ENCODE data around the gene CR1L. TPM values are rescaled to one million over a fixed set of nuclear protein-coding genes. Genes with fewer than 3 reads are reported as not detected.

Gene CR1L
- total and polyA plus RNA-seq, 2 experiments from 2014 or later: not detected

DNA sequence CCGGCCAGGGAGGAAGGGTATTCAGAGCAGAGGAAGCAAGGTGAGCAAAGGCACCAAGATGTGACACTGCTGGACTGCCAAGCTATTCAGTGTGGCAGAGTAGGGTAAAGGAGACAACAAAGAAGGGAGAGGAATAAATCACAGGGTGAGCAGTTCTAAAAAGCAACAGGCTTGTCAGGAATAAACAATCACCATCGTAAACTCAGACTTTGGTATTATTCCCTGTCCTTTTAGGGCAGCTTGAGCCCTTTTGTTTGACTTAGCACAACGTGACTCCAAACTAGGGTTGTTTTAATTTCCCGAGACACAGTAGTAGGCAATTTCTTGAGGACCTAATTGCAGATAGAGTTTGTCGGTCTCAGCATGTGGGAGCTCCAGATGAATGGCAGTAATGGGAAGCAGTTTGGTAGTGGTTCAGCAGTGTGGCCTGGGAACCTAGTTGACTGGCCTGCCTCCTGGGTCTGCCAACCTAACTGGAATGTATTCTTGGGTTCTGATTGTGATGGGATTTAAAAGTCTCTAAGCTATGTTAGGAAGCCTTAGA, 4.3 kb downstream of the CR1L start:
- no peak overlapping the region for H3K4me3 ChIP-seq
- DNase-seq (ENCODE audit: low spot score): no peak
- WGBS (ENCODE audit: low lambda C conversion rate, missing lambda C conversion rate): 29% methylated on average over 5 of the region's 5 CpGs
- peaks cover 6% of the 10 kb centered on the region for H3K4me1 ChIP-seq (ENCODE audit: insufficient read depth)
- H3K9me2 ChIP-seq (replicated peaks; ENCODE audit: insufficient read depth): no peaks in the 10 kb centered on the region
- H4K20me1 ChIP-seq (ENCODE audit: insufficient read depth, poor library complexity, severe bottlenecking): no peaks in the 10 kb centered on the region
- H2AFZ ChIP-seq: no peak overlapping the region
- H3K9me3 ChIP-seq (ENCODE audit: low read depth): no peaks in the 10 kb centered on the region
- H3K36me3 ChIP-seq (replicated peaks; ENCODE audit: insufficient read depth, low read depth): no peaks in the 10 kb centered on the region
- H3K27ac ChIP-seq: peak overlapping the region; percentile 42
- H3K4me2 ChIP-seq: peak overlapping the region; percentile 18
- H3K27me3 ChIP-seq: no peaks in the 10 kb centered on the region
- H3K79me2 ChIP-seq: no peaks in the 10 kb centered on the region
- TF ChIP-seq, protein P1, sequence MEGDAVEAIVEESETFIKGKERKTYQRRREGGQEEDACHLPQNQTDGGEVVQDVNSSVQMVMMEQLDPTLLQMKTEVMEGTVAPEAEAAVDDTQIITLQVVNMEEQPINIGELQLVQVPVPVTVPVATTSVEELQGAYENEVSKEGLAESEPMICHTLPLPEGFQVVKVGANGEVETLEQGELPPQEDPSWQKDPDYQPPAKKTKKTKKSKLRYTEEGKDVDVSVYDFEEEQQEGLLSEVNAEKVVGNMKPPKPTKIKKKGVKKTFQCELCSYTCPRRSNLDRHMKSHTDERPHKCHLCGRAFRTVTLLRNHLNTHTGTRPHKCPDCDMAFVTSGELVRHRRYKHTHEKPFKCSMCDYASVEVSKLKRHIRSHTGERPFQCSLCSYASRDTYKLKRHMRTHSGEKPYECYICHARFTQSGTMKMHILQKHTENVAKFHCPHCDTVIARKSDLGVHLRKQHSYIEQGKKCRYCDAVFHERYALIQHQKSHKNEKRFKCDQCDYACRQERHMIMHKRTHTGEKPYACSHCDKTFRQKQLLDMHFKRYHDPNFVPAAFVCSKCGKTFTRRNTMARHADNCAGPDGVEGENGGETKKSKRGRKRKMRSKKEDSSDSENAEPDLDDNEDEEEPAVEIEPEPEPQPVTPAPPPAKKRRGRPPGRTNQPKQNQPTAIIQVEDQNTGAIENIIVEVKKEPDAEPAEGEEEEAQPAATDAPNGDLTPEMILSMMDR (IDR thresholded peaks at IDR 0.05; ENCODE audit: poor library complexity): no peak
- TF ChIP-seq EZH2phosphoT487 (IDR thresholded peaks at IDR 0.05; ENCODE audit: low read depth, severe bottlenecking, unreplicated experiment): no peak
- no peak for TF ChIP-seq EZH2 (IDR thresholded peaks at IDR 0.05; ENCODE audit: borderline replicate concordance)

DNA sequence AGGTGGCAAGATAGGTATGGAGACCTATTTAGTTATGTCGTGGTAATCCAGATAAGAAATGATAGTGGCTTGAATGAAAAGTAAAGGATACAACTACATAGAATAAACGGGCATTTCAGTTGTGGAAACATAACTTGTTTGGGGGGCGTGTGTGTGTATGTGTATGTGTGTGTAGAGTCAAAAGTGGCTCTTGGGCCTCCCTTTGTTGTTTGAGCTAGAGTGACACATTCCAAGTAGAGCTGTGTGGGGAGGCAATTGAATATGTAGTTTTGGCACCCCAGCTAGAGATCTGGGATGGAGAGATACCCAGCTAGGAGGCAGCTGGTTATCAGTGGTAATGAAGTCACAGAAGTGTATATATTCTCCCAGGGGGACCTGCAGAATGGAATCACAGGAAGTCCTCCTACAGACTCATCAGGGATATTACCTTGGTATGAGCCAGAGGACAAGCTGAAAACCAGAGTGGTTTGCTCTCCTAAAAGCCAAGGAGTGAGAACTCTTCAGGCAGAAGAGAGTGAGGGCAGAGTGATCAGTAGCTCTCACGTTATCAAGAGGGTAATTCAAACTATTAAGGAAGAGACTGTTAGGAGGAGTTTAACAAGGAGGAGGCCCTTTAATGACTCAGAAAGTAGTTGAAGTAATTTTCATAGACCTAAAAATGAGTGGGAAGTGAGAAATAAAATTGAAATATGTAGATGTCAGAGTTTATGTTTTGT, 5.1 kb downstream of the CR1L start:
- Histone ChIP-seq H3K27ac (no peak overlapping the region), H3K4me1 (ENCODE audit: insufficient read depth) (peaks cover 6% of the 10 kb centered on the region), H3K9me3 (ENCODE audit: low read depth) (no peaks in the 10 kb centered on the region), H3K27me3 (no peaks in the 10 kb centered on the region), H3K4me2 (no peak overlapping the region), H4K20me1 (ENCODE audit: insufficient read depth, poor library complexity, severe bottlenecking) (no peaks in the 10 kb centered on the region), H3K4me3 (no peak overlapping the region), H3K9me2 (replicated peaks; ENCODE audit: insufficient read depth) (no peaks in the 10 kb centered on the region), H2AFZ (no peak overlapping the region), H3K36me3 (replicated peaks; ENCODE audit: insufficient read depth, low read depth) (no peaks in the 10 kb centered on the region), H3K79me2 (no peaks in the 10 kb centered on the region)
- DNase-seq (ENCODE audit: low spot score): no peak
- 86% methylated on average over 4 of the region's 4 CpGs for WGBS (ENCODE audit: low lambda C conversion rate, missing lambda C conversion rate)
- no peak for TF ChIP-seq EZH2phosphoT487 (IDR thresholded peaks at IDR 0.05; ENCODE audit: low read depth, severe bottlenecking, unreplicated experiment)
- TF ChIP-seq, protein P1 (IDR thresholded peaks at IDR 0.05; ENCODE audit: poor library complexity): no peak
- TF ChIP-seq EZH2 (IDR thresholded peaks at IDR 0.05; ENCODE audit: borderline replicate concordance): no peak

DNA sequence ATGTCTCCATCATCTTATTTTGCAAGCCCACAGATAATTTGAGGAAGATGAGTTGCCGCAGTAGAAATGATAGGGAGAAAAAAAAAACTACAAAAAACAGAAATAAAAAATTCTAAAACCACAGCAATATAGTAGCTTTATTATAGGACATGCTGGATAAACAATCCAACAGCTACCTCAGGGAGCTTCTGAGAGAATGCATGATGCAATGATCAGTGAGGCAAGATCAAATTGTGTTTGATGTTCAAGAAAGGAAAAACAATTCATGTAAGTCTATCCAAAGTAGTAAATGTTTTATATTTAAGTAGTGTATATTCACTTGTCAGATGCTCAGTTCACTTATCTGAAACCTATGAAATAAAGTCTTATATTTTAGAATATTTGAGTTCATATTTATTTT, 6.7 kb downstream of the CR1L start:
- TF ChIP-seq, protein P1 (IDR thresholded peaks at IDR 0.05; ENCODE audit: poor library complexity): no peak
- TF ChIP-seq EZH2phosphoT487 (IDR thresholded peaks at IDR 0.05; ENCODE audit: low read depth, severe bottlenecking, unreplicated experiment) (no peak), EZH2 (IDR thresholded peaks at IDR 0.05; ENCODE audit: borderline replicate concordance) (no peak)
- H3K4me3 ChIP-seq: no peak overlapping the region
- no peak for DNase-seq (ENCODE audit: low spot score)
- no peaks in the 10 kb centered on the region for H3K36me3 ChIP-seq (replicated peaks; ENCODE audit: insufficient read depth, low read depth)
- no peak overlapping the region for H2AFZ ChIP-seq
- no peak overlapping the region for H3K4me2 ChIP-seq
- no peaks in the 10 kb centered on the region for H3K9me3 ChIP-seq (ENCODE audit: low read depth)
- no peaks in the 10 kb centered on the region for H3K79me2 ChIP-seq
- peaks cover 6% of the 10 kb centered on the region for H3K4me1 ChIP-seq (ENCODE audit: insufficient read depth)
- no peaks in the 10 kb centered on the region for H3K9me2 ChIP-seq (replicated peaks; ENCODE audit: insufficient read depth)
- H3K27me3 ChIP-seq: no peaks in the 10 kb centered on the region
- 96% methylated on average over 1 of the region's 1 CpG for WGBS (ENCODE audit: low lambda C conversion rate, missing lambda C conversion rate)
- no peak overlapping the region for H3K27ac ChIP-seq
- no peaks in the 10 kb centered on the region for H4K20me1 ChIP-seq (ENCODE audit: insufficient read depth, poor library complexity, severe bottlenecking)
